Activated effector memory CD4-positive, alpha-beta T cell treated with anti-CD3 and anti-CD28 coated beads, Interleukin-2, amount 50 U/mL, for 16 hours (primary cell): ENCODE data around the gene ZDHHC14.
"Not testable (repeated sequence)": the region's sequence is repeated elsewhere in the genome, so short reads cannot be mapped to it uniquely, and the experiment has no call there.

Experiments used
- DNase-seq: peaks from one replicate; pipeline ENCODE4 v3.0.0-alpha.2; 2020

Gene ZDHHC14

DNA sequence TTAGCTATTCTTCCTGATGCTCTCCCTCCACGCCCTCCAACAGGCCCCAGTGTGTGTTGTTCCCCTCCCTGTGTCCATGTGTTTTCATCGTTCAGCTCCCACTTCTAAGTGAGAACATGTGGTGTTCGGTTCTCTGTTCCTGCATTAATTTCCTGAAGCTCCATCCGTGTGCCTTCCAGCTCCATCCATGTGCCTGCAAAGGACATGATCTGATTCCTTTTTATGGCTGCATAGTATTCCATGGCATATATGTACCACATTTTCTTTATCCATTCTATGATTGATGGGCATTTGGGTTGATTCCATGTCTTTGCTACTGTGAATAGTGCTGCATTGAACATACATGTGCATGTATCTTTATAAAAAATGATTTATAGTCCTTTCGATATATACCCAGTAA is 27.4 kb downstream of the ZDHHC14 start:
- not testable (repeated sequence) for DNase-seq

GRCh38 chr6:157410045-157410444 is 29.1 kb downstream of the ZDHHC14 start:
- DNase-seq, result no peak

DNA sequence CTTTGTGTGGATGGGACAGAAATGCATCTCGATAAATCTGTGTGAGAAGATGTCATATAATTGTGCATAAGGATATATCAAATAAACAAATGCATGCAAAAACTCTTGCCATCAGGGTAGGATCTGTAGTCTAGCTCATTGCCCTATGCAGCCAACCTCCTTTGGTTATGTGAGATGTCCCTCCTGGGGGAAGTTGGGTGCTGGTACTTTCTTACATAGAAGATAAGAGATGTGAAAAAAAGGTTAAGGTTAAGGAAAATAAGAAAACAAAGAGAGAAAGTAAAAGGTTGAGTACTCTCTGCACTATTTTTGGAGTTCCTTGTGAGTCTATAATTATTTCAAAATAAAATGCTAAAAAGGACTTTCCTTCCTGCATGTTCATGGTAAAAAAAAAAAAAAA is 30.4 kb downstream of the ZDHHC14 start:
- no peak for DNase-seq

DNA sequence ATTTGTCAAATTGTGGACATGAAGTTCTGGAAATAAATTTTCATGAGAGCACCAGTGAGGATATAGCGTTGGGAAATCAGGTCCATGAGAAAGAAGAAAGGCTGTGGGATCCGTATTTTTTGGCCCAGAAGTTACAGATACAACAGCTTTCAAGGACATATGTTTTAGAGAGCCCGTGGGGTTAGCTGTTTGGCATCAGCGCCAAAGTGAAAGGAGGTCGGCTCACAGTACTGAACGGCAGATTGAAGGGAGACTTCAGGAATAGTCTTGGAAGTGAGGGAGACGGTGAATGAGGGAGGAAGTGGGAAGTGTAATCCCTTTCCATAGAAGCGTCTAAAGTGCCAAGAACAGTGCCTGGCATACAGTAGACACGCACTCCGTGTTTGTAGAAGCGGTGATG is 31.8 kb downstream of the ZDHHC14 start:
- DNase-seq, result no peak

GRCh38 chr6:157420497-157420896 is 39.5 kb downstream of the ZDHHC14 start:
- no peak for DNase-seq

- DNase-seq, result no peak
Measured at GRCh38 chr6:157424491-157425020, 43.6 kb downstream of the ZDHHC14 start.

- DNase-seq, result no peak
Measured at GRCh38 chr6:157427969-157428368, 47.0 kb downstream of the ZDHHC14 start.

- peak; percentile 74 for DNase-seq
Measured at GRCh38 chr6:157428427-157429202, 47.6 kb downstream of the ZDHHC14 start.

DNA sequence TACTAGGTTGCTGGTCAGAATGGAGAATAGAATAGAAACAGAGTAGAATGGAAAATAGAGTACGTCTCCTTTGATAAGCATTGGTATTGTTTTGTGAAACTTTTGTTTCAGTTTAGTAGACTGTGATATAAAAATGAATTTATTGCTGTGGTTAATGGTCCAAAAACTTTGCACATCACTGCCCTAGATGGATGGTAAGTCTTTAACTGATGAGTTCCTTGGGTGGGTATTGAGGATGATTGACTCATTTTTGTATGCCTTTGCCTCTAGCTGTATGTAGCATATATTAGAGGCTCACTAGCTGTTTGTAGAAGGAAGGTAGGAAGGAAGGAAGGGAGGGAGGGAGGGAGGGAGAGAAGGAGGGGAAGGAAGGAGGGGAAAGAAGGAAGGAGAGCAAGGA is 48.3 kb downstream of the ZDHHC14 start:
- DNase-seq, result no peak

DNA sequence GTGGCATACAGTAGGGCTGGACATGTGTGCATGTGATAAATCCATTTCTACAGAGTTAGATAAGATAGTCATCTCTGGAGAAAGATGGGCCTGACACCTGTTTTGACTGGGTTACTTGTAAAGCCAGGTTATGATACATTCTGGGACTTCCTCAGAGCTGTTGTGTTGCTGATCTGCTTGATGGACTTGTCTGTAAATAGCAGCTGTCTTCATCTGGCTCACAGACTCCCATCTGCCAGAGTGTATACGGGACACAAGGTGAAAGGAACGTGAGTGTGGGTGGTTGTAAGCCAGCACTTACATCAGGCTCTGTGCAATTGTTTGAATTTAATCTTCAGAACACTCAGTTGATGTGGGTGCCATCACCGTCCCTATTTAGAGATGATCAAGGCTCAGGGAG is 49.8 kb downstream of the ZDHHC14 start:
- no peak for DNase-seq

DNA sequence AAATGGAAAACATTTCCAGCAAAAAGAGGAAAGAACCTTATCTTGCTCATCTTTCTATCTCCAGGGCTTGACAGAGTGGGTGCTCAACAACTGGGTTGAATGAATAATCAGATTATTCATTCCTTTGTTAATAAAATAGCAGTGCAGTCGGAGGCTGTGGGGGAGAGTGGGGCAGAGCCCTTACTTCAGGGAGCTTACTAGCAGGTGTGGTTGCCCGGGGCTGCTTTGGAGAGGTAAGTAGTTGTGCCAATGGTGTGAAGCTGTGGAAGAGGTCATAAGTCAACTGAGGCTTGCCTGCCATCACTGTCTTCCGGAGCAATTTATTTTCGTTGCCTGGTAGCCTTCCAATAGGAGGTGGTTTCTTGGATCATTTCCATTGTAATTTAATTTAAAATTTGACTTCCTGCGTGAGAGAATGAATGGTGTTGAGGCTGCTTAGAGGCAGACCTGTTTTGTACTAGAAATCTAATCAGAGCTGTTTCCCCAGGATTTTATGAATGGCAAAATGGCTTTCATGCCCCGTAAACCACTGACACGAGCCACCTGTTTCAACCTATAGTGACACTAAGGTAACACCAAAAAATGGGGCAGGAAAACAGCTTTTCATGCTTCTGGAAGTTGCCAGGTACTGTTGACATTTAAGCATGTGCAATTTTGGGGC is 51.4 kb downstream of the ZDHHC14 start:
- DNase-seq, result no peak

DNA sequence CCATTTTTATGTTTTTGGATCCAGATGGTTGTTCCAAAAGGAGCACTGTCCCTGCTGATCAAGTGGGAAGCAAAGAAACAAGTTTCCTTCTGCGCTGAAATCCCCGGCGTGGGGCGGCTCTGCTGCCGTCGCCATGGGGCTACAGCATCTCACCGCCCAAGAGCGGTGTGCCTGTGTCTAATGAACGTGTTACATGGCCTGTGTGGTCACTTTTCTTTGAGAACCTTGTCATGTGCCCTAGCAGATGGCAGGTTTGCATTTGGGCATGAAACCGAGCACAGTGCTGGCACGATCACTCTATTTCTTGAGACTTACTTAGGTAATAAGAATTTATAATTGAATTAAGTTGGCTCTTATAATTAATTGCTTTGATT is 51.9 kb downstream of the ZDHHC14 start:
- DNase-seq, result no peak

DNA sequence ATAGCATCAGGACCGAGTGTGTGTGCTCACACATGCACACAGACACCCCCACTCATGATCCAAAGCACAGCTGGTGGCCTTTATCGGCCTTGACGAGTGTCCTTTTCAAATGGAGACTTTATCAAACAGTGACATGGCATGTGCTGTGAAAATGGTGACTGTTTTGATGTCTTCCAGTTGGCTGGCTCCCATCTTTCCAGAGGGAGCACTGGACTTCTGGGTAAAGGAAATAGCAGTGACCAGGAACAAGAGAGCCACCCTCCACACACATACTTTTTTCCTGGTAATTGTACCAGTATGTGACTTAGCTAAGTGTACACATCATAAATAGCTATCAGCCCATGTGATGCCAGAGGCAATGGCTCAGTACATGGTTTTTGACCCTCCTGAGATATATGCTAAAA is 52.7 kb downstream of the ZDHHC14 start:
- no peak for DNase-seq

DNA sequence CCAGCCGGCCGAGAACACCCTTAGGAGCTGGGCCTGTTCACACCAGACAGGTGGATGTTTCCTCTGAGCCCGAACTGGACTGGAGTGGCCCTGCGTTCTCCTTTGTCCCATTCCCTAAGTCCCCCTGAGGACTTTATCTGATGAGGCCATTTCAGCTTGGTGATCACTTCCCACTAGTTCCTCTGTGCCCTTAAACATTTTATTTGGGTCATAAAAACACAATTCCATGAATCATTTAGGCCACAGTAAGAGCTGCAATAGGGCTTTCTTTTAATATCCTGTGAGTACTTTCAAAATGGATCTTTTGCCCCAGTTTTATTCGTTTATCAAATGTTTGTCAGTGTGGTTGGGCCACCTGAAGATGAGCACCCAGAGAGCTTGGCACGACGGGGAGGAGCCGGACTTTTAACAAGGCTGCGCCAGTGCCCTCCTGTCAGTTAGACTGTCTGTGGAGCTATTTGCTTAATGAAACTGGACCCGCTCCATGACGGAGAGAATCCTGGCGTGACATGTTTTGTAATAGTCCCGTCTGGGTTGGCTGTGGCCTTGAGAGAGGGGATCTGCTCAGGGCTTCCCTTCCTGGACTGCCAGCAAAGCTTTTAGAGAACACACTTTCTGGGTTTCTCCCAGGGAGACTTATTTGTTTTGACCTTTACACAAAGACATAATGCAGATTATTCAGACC is 53.5 kb downstream of the ZDHHC14 start:
- no peak for DNase-seq

GRCh38 chr6:157436219-157436943 is 55.4 kb downstream of the ZDHHC14 start:
- no peak for DNase-seq

DNA sequence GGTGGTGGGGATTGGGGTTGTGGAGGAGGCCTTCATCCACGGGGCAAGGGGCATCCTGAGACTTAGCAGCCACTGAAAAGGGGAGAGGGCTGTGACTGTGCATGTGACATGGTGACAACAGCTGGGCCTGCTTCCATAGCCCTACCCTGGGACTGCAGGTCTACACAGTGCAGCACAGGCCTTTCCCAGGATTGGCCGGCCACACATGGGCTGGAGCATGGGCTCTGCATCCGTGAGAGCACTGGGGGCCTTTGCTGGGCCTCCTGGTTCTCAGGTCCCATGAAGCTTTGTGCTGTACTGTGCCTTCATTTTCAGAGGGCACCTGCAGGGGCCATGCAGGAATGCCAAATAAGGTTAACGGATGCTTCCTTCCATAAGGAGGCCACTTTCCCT is 56.0 kb downstream of the ZDHHC14 start:
- no peak for DNase-seq

DNA sequence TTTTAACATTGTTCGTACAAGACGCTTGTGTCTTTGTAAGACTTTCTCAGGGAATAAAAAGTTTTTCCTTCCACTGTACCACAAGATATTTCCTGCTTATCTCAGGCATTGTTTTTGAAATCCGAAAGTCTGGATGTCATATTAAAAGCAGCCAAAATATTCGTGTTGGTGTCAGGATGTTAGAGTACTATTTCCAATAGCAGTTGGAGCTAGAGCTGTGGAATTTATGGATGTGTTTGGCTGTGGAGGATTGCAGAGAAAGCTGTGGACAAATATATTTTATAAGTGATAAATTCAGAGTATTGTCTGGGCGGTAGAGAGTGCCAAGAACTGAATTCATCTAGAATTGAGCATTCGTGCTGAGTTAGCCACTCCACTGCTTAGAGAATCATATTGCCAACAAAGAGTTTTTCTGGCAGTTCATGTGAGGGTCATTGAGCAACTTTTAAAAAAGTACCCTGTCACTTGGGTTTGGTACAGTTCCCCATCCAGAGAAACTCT is 57.7 kb downstream of the ZDHHC14 start:
- no peak for DNase-seq

GRCh38 chr6:157440171-157440570 is 59.2 kb downstream of the ZDHHC14 start:
- no peak for DNase-seq

DNA sequence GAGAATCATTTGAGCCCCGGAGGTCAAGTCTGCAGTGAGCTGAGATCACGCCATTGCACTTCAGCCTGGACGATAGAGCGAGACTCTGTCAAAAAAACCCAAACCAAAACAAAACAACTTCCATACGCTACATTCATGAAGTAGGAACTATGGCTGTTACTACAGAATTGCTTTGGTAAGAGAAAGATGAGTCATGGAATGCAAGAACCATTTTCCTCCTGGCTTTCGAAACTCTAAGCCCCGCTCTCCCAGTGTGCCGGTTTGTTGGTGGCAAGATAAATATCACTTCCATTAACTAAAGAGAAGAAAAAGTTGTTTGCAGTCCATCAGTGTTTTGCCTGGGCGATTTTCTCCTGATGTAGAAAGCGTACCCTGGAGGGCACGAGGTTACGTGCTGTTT is 61.3 kb downstream of the ZDHHC14 start:
- no peak for DNase-seq

DNA sequence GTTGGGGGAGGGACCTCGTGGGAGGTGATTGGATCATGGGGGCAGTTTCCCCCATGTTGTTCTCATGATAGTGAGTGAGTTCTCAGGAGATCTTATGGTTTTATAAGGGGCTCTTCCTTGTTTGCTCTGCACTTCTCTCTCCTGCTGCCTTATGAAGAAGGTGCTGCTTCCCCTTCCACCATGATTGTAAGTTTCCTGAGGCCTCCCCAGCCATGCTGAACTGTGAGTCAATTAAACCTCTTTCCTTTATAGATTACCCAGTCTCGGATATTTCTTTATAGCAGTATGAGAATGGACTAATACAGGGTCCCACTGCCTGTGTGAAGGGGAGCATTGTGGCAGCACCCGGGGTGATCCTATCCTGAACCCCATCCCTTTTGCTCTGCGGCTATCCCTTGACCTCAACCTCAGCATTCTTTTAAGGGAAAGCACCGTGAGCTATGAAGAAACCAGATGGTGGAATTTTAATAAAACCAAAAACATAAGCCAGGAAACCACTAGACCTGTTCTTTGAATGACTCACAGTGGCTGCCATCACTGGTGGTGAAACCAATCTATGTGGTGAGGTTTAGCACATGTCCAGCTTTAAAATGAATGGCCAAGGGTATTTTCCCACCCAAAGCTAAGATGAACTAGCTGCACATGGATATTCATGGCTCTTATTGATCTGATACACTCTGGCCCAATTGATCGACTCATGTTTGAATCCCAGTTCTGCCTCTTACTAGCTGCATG is 62.2 kb downstream of the ZDHHC14 start:
- DNase-seq, result no peak

DNA sequence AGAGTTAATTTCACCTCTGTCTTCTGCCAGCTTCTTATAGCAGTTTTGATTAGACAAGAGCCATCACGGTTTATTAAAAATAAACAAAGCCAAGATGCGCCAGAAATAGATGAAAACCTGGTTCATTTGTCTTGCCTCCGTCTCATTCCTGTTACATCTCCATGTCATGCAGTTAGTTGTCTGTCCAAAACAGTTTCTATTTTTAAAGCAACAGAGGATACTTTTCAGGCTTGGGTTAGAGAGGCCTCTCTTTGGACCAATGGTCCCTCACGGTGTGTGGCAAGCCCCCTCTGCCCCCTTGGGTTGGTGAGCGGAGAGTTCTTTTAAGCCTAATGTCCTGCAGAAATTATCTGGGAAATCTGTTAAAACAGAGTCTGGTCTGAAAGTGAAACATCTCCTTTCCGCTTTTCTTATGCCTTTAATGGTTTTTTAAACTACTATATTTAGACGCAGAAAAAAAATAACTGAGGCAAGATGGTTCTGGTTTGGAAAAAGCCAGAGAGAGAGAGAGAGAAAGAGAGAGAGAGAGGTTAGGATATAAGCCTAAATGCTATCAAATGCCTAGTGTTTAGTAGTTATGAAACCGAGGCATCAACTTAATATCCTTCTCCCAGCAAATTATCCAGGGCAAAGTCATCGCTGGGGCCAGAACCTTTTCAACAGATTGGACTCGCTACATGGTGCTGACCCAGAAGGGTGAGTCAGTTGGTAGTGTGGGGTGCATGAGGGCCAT is 64.5 kb downstream of the ZDHHC14 start:
- no peak for DNase-seq

- no peak for DNase-seq
Measured at GRCh38 chr6:157447735-157448134, 66.7 kb downstream of the ZDHHC14 start.
